H1 (cell line): ENCODE measurements around the gene SAFB. TPM values are rescaled to one million over a fixed set of nuclear protein-coding genes. Genes with fewer than 3 reads are reported as not detected.
A peak's percentile ranks its signal among the peaks of the same experiment; 100 is the strongest.

Source experiments
- CTCF ChIA-PET: fragments of 300-600 bp; sonication (Branson Sonifier 250); formaldehyde crosslinking; loops from one replicate; lab custom pipeline; 2021; ENCODE audit not compliant: partially characterized antibody; lab: Charles Lee
- POLR2A ChIA-PET: fragments of 300-600 bp; sonication (Branson Sonifier 250); formaldehyde crosslinking; loops from one replicate; lab custom pipeline; 2021; ENCODE audit warnings: inconsistent platforms; ENCODE audit not compliant: partially characterized antibody; lab: Charles Lee
- DNase-seq, 2 experiments: peaks; one replicate each; pipeline versions ENCODE4 v3.0.0 to v3.0.0-alpha.2; 2010 to 2022; ENCODE audit warnings: low spot score in 2 of 2, low read depth in 1 of 2, mixed read lengths in 1 of 2
- FAIRE-seq: peaks from 2 replicates; lab custom pipeline; 2011; peaks lifted over from hg19 to GRCh38; lab: Jason Lieb, UNC
- H2AFZ ChIP-seq: 2 replicates; pipeline ENCODE4 v1.8.1; 2012; ENCODE audit warnings: low read length, inconsistent platforms
- H2AK5ac ChIP-seq: 2 replicates; pipeline ENCODE4 v1.6.1; 2013; ENCODE audit warnings: low read depth, low read length
- H2BK120ac ChIP-seq: replicated peaks from 2 replicates; pipeline ENCODE3; 2013; ENCODE audit warnings: low read depth, low read length, inconsistent platforms
- H2BK12ac ChIP-seq: 2 replicates; pipeline ENCODE4 v1.6.1; 2013; ENCODE audit warnings: low read depth, low read length
- H2BK15ac ChIP-seq: 2 replicates; pipeline ENCODE4 v1.6.1; 2013; ENCODE audit warnings: low read length
- H2BK20ac ChIP-seq: 2 replicates; pipeline ENCODE4 v1.6.1; 2013; ENCODE audit warnings: low read length
- H2BK5ac ChIP-seq: 2 replicates; pipeline ENCODE4 v1.6.1; 2013; ENCODE audit warnings: low read depth, low read length
- H3K14ac ChIP-seq: 2 replicates; pipeline ENCODE4 v1.6.1; 2013; ENCODE audit warnings: inconsistent platforms; ENCODE audit not compliant: insufficient read length
- H3K18ac ChIP-seq: 2 replicates; pipeline ENCODE4 v1.6.1; 2013; ENCODE audit warnings: low read length; ENCODE audit errors: extremely low read depth
- H3K23ac ChIP-seq: 2 replicates; pipeline ENCODE4 v1.6.1; 2013; ENCODE audit warnings: inconsistent platforms; ENCODE audit not compliant: insufficient read length
- H3K23me2 ChIP-seq: 2 replicates; pipeline ENCODE4 v1.6.1; 2013; ENCODE audit warnings: low read depth, low read length
- H3K27ac ChIP-seq: 2 replicates; pipeline ENCODE4 v1.6.1; 2011; ENCODE audit warnings: low read depth, low read length, inconsistent platforms
- H3K27me3 ChIP-seq, 4 experiments: replicated peaks in 1 of 4; 1 replicate in 1 of 4; 2 replicates in 3 of 4; pipeline versions ENCODE4 v1.6.1 to v1.8.1; 2011 to 2013; ENCODE audit warnings: low read length in 3 of 4, mild to moderate bottlenecking in 3 of 4, inconsistent platforms in 2 of 4, mixed read lengths in 2 of 4, moderate library complexity in 1 of 4; ENCODE audit not compliant: control insufficient read depth in 3 of 4, insufficient read depth in 3 of 4; ENCODE audit errors: extremely low read depth in 1 of 4
- H3K36me3 ChIP-seq, 4 experiments: 2 replicates each; pipeline versions ENCODE4 v1.6.1 to v1.8.1; 2011 to 2013; ENCODE audit warnings: mild to moderate bottlenecking in 4 of 4, low read length in 3 of 4, moderate library complexity in 2 of 4, control low read depth in 1 of 4, inconsistent platforms in 1 of 4; ENCODE audit not compliant: insufficient read depth in 4 of 4, control insufficient read depth in 2 of 4
- H3K4ac ChIP-seq: replicated peaks from 2 replicates; pipeline ENCODE3; 2013; ENCODE audit warnings: low read length, low read depth, mixed read lengths, inconsistent platforms; ENCODE audit not compliant: insufficient read length
- H3K4me1 ChIP-seq, 4 experiments: replicated peaks in 1 of 4; 1 replicate in 1 of 4; 2 replicates in 3 of 4; pipeline versions ENCODE4 v1.6.1 to v1.8.1; 2011 to 2013; ENCODE audit warnings: low read length in 3 of 4, inconsistent platforms in 2 of 4, mixed read lengths in 1 of 4; ENCODE audit not compliant: insufficient read depth in 4 of 4, control insufficient read depth in 3 of 4
- H3K4me2 ChIP-seq, 2 experiments: 2 replicates each; pipeline versions ENCODE4 v1.6.1 to v1.8.1; 2011 to 2013; ENCODE audit warnings: low read depth in 2 of 2, low read length in 2 of 2, control low read depth in 1 of 2, inconsistent platforms in 1 of 2, mild to moderate bottlenecking in 1 of 2; ENCODE audit not compliant: insufficient read depth in 1 of 2
- H3K4me3 ChIP-seq, 4 experiments: fragments of 200-600, 300-600 bp in 1 of 4; sonication (generic), shearing (Covaris generic), sonication (Bioruptor Twin) in 1 of 4; 2 replicates each; pipeline versions ENCODE4 v1.5.1 to v1.8.1; 2011 to 2016; ENCODE audit warnings: low read length in 4 of 4, low read depth in 3 of 4, control low read depth in 2 of 4, inconsistent platforms in 2 of 4, mild to moderate bottlenecking in 2 of 4, mixed read lengths in 1 of 4, moderate library complexity in 1 of 4; ENCODE audit not compliant: insufficient read depth in 2 of 4; ENCODE audit errors: extremely low read depth in 1 of 4
- H3K56ac ChIP-seq: replicated peaks from 2 replicates; pipeline ENCODE3; 2013; ENCODE audit warnings: low read depth, mild to moderate bottlenecking, mixed read lengths, low read length, inconsistent platforms; ENCODE audit not compliant: insufficient read length
- H3K79me1 ChIP-seq: 2 replicates; pipeline ENCODE4 v1.6.1; 2013; ENCODE audit warnings: low read depth, low read length, control low read depth
- H3K79me2 ChIP-seq, 2 experiments: 2 replicates each; pipeline versions ENCODE4 v1.6.1 to v1.8.1; 2012 to 2013; ENCODE audit warnings: low read length in 2 of 2, mild to moderate bottlenecking in 2 of 2, inconsistent platforms in 1 of 2; ENCODE audit not compliant: insufficient read depth in 2 of 2, control insufficient read depth in 1 of 2
- H3K9ac ChIP-seq, 4 experiments: replicated peaks in 1 of 4; 1 replicate in 1 of 4; 2 replicates in 3 of 4; pipeline versions ENCODE4 v1.6.1 to v1.8.1; 2011 to 2013; ENCODE audit warnings: low read depth in 3 of 4, low read length in 3 of 4, control low read depth in 2 of 4, mild to moderate bottlenecking in 2 of 4, moderate library complexity in 2 of 4, inconsistent platforms in 1 of 4; ENCODE audit errors: extremely low read depth in 1 of 4
- H3K9me3 ChIP-seq, 2 experiments: 2 replicates each; pipeline versions ENCODE4 v1.6.1 to v1.8.1; 2012 to 2013; ENCODE audit warnings: mild to moderate bottlenecking in 2 of 2, moderate library complexity in 2 of 2, control low read depth in 1 of 2, inconsistent platforms in 1 of 2, low read depth in 1 of 2, low read length in 1 of 2, mixed read lengths in 1 of 2; ENCODE audit not compliant: insufficient read depth in 2 of 2
- H4K20me1 ChIP-seq, 2 experiments: replicated peaks in 1 of 2; 2 replicates each; pipeline versions ENCODE3 to v1.8.1; 2011 to 2013; ENCODE audit warnings: inconsistent platforms in 2 of 2, low read length in 2 of 2, mild to moderate bottlenecking in 1 of 2; ENCODE audit not compliant: insufficient read depth in 2 of 2, control insufficient read depth in 1 of 2
- H4K5ac ChIP-seq: 2 replicates; pipeline ENCODE4 v1.6.1; 2013; ENCODE audit warnings: low read length, low read depth, mixed read lengths, inconsistent platforms; ENCODE audit not compliant: insufficient read length
- H4K8ac ChIP-seq: 2 replicates; pipeline ENCODE4 v1.8.0; 2013; ENCODE audit warnings: mild to moderate bottlenecking, moderate library complexity, low read length, inconsistent platforms; ENCODE audit not compliant: insufficient read depth; ENCODE audit errors: extremely low read depth
- H4K91ac ChIP-seq: replicated peaks from 2 replicates; pipeline ENCODE3; 2013; ENCODE audit warnings: low read length, mixed read lengths, inconsistent platforms; ENCODE audit not compliant: insufficient read length
- BACH1 ChIP-seq: IDR thresholded peaks from 2 replicates; pipeline ENCODE4 v1.6.1; 2012; ENCODE audit warnings: low read length, improper control_type of control experiment
- CBX5 ChIP-seq: fragments of 300-800, 300-1000 bp; sonication (generic); IDR thresholded peaks from 2 replicates; pipeline ENCODE4 v1.7.1; 2016; ENCODE audit warnings: antibody characterized with exemption, low read length, low read depth
- CEBPB ChIP-seq: IDR thresholded peaks from 2 replicates; pipeline ENCODE4 v1.6.1; 2012; ENCODE audit warnings: low read depth, low read length
- CREB1 ChIP-seq: IDR thresholded peaks from 2 replicates; pipeline ENCODE4 v1.6.1; 2012; ENCODE audit warnings: inconsistent platforms
- FOSL1 ChIP-seq: IDR thresholded peaks from 2 replicates; pipeline ENCODE4 v1.6.1; 2011; ENCODE audit warnings: mild to moderate bottlenecking, low read depth, low read length, moderate library complexity; ENCODE audit not compliant: insufficient read depth
- POLR2AphosphoS5 ChIP-seq: IDR thresholded peaks from 2 replicates; pipeline ENCODE4 v1.6.1; 2011; ENCODE audit warnings: low read depth, low read length
- POU5F1 ChIP-seq: IDR thresholded peaks from 2 replicates; pipeline ENCODE4 v1.6.1; 2011; ENCODE audit warnings: low read depth, mild to moderate bottlenecking, low read length, moderate library complexity
- SIX5 ChIP-seq: IDR thresholded peaks from 2 replicates; pipeline ENCODE4 v1.6.1; 2011; ENCODE audit warnings: mild to moderate bottlenecking, low read depth, low read length
- SRF ChIP-seq: IDR thresholded peaks from 2 replicates; pipeline ENCODE4 v1.6.1; 2011; ENCODE audit warnings: mild to moderate bottlenecking, low read depth, low read length, moderate library complexity
- TAF1 ChIP-seq: IDR thresholded peaks from 2 replicates; pipeline ENCODE4 v1.6.1; 2011; ENCODE audit warnings: mild to moderate bottlenecking, low read depth, low read length
- TBP ChIP-seq: IDR thresholded peaks from 2 replicates; pipeline ENCODE4 v1.6.1; 2011; ENCODE audit warnings: low read depth, low read length, improper control_type of control experiment
- WGBS, 2 experiments: shearing (Covaris generic) in 1 of 2; methylation state at CpG; one replicate each; pipeline versions ENCODE4 v1.1.6 to v1.1.7; 2013 to 2015; ENCODE audit warnings: low lambda C conversion rate in 2 of 2, mixed read lengths in 2 of 2, inconsistent platforms in 1 of 2, low coverage in 1 of 2, missing lambda C conversion rate in 1 of 2; ENCODE audit not compliant: insufficient replicate concordance in 2 of 2, insufficient coverage in 1 of 2, insufficient read length in 1 of 2; ENCODE audit errors: extremely low coverage in 1 of 2, missing lambda C conversion rate in 1 of 2; 5-methylcytosine and 5-hydroxymethylcytosine counted together
- polyA plus RNA-seq, 7 experiments: library from polyadenylated mRNA; depleted of rRNA in 3 of 7; stranded (reverse) in 5 of 7; unstranded in 2 of 7; fragments of >200 nt in 5 of 7; fragments of 200-250 nt in 2 of 7; gene quantifications; 1 replicate in 5 of 7; 2 replicates in 1 of 7; 4 replicates in 1 of 7; pipeline versions ENCODE4 v1.2.1 to v1.2.3, GENCODE V29; 2011 to 2013; ENCODE audit warnings: missing spikeins in 2 of 7, mixed read lengths in 2 of 7
- total RNA-seq: library from RNA; stranded (reverse); fragmentation: NEBNext Ultra II Directional; extraction: Animal tissue kit (Norgen Biotek cat#: 25700); gene quantifications from 2 replicates; pipeline ENCODE4 v1.2.1, GENCODE V29; 2021

Gene SAFB
- total and polyA plus RNA-seq, 2 of the 8 experiments (the other 6 are each of a cell fraction or from before 2014, with no cell fraction given) = 27.0 to 110 TPM

- H4K8ac ChIP-seq = no peak overlapping the region
- H3K14ac ChIP-seq = no peak overlapping the region
- H2BK5ac ChIP-seq = no peak overlapping the region; the same call in 1 of the 2 replicates
- no peak overlapping the region for H2AK5ac ChIP-seq
- POLR2A ChIA-PET = interaction anchor here (0.6 to 1.4 kb wide), 7 partner anchors 9 to 534 kb away, joined by 3 to 4 read pairs (median 3); partner anchors contain the start of genes SAFB and SAFB2
- H3K56ac ChIP-seq = no peak overlapping the region
- peaks cover 2% of the 10 kb centered on the region; the same call in 1 of the 2 replicates for H3K23me2 ChIP-seq
- no peak overlapping the region; the same call in 1 of the 2 replicates for H3K27ac ChIP-seq
- CTCF ChIA-PET = interaction anchor here (0.6 to 1.3 kb wide), 3 partner anchors 25 to 862 kb away, joined by 3 read pairs; no protein-coding TSS in a partner anchor
- no peak overlapping the region for H3K4me3 ChIP-seq
- H3K23ac ChIP-seq = no peak overlapping the region
- H3K79me2 ChIP-seq = no peaks in the 10 kb centered on the region
- H3K4me1 ChIP-seq = peaks cover 0 to 21% (median 16%) of the 10 kb centered on the region in 4 experiments; a peak in 6 of 7 replicates
- H4K91ac ChIP-seq = no peak overlapping the region
- H2AFZ ChIP-seq = no peak overlapping the region
- peak overlapping the region in 1 of 4 experiments; percentile 34; a peak in 1 of 7 replicates for H3K9ac ChIP-seq
- H4K20me1 ChIP-seq = peaks cover 4 to 31% of the 10 kb centered on the region in 2 experiments
- 88% methylated on average over 29 of the region's 30 CpGs; no CpG with 5 or more reads in 1 of the 2 experiments for WGBS, 2 experiments
- DNase-seq (no peak), FAIRE-seq (no peak)
- H3K9me3 ChIP-seq = no peaks in the 10 kb centered on the region
- peaks cover 12% of the 10 kb centered on the region for H3K79me1 ChIP-seq
- H2BK12ac ChIP-seq = no peak overlapping the region
- no peak overlapping the region for H4K5ac ChIP-seq
- H3K4me2 ChIP-seq = no peak overlapping the region
- no peak overlapping the region for H2BK20ac ChIP-seq
- peaks cover 25 to 51% (median 40%) of the 10 kb centered on the region in 4 experiments; a peak in 7 of 8 replicates for H3K36me3 ChIP-seq
- no peaks in the 10 kb centered on the region for H3K27me3 ChIP-seq
- H2BK120ac ChIP-seq = no peak overlapping the region
- TF ChIP-seq SRF (no peak), FOSL1 (no peak), CEBPB (no peak), POU5F1 (no peak), BACH1 (no peak), POLR2AphosphoS5 (no peak), TAF1 (no peak), CREB1 (no peak), CBX5 (no peak), SIX5 (no peak), TBP (no peak)
- no peak overlapping the region for H3K4ac ChIP-seq
- no peak overlapping the region for H2BK15ac ChIP-seq
- H3K18ac ChIP-seq = no peak overlapping the region
Observed at GRCh38 chr19:5588906-5589676, 33.8 kb upstream of the SAFB start.
